Measurements from ENCODE around the gene GALC. TPM values are rescaled to one million over a fixed set of nuclear protein-coding genes. Genes with fewer than 3 reads are reported as not detected.

Gene GALC
- total and polyA plus RNA-seq, 2 donors from 2014 or later, result 13.6 to 29.4 TPM

- H3K27me3 ChIP-seq (ENCODE audit: control insufficient read depth, insufficient read depth, low read length), result no peaks in the 10 kb centered on the region
- no peak overlapping the region for H3K4me3 ChIP-seq (ENCODE audit: low read length in 3 of 3)
- H3K4me1 ChIP-seq (ENCODE audit: control insufficient read depth in 2 of 3, insufficient read depth in 2 of 3, low read depth in 1 of 3, low read length in 3 of 3), result peaks cover 0 to 5% (median 0%) of the 10 kb centered on the region in 3 donors
- TF ChIP-seq CTCF (IDR thresholded peaks at IDR 0.05; ENCODE audit: borderline replicate concordance, extremely low read depth, insufficient read depth), result no peak
- FAIRE-seq, result no peak
- intact Hi-C loops (cut with DNase I), result no loop called here
- no peaks in the 10 kb centered on the region for H3K9me3 ChIP-seq (ENCODE audit: control insufficient read depth in 2 of 3, insufficient read depth in 1 of 3, low read length in 3 of 3)
- H3K36me3 ChIP-seq (ENCODE audit: control insufficient read depth in 2 of 3, insufficient read depth in 3 of 3, low read length in 3 of 3), result no peaks in the 10 kb centered on the region
- H3K27ac ChIP-seq (ENCODE audit: low read depth in 2 of 2, low read length in 2 of 2), result no peak overlapping the region
- no peak for DNase-seq
- H3K9ac ChIP-seq (ENCODE audit: low read length in 3 of 3), result no peak overlapping the region
These were observed 3.6 kb downstream of the GALC start for GRCh38 chr14:87989221-87989955.

- peaks cover 0 to 5% (median 0%) of the 10 kb centered on the region in 3 donors for H3K36me3 ChIP-seq (ENCODE audit: control insufficient read depth in 2 of 3, insufficient read depth in 3 of 3, low read length in 3 of 3)
- intact Hi-C loops (cut with DNase I), result no loop called here
- H3K9me3 ChIP-seq (ENCODE audit: control insufficient read depth in 2 of 3, insufficient read depth in 1 of 3, low read length in 3 of 3), result no peaks in the 10 kb centered on the region
- DNase-seq (no peak), FAIRE-seq (no peak)
- no peak overlapping the region for H3K9ac ChIP-seq (ENCODE audit: low read length in 3 of 3)
- no peaks in the 10 kb centered on the region for H3K4me1 ChIP-seq (ENCODE audit: control insufficient read depth in 2 of 3, insufficient read depth in 2 of 3, low read depth in 1 of 3, low read length in 3 of 3)
- no peak overlapping the region for H3K27ac ChIP-seq (ENCODE audit: low read depth in 2 of 2, low read length in 2 of 2)
- no peak overlapping the region for H3K4me3 ChIP-seq (ENCODE audit: low read length in 3 of 3)
- no peaks in the 10 kb centered on the region for H3K27me3 ChIP-seq (ENCODE audit: control insufficient read depth, insufficient read depth, low read length)
- no peak for TF ChIP-seq CTCF (IDR thresholded peaks at IDR 0.05; ENCODE audit: borderline replicate concordance, extremely low read depth, insufficient read depth)
These were observed 13.3 kb downstream of the GALC start for GRCh38 chr14:87979689-87980088.

GRCh38 chr14:87975636-87976035 is 17.3 kb downstream of the GALC start:
- H3K9ac ChIP-seq (ENCODE audit: low read length in 3 of 3), result no peak overlapping the region
- H3K9me3 ChIP-seq (ENCODE audit: control insufficient read depth in 2 of 3, insufficient read depth in 1 of 3, low read length in 3 of 3), result no peaks in the 10 kb centered on the region
- no peak overlapping the region for H3K27ac ChIP-seq (ENCODE audit: low read depth in 2 of 2, low read length in 2 of 2)
- DNase-seq (no peak), FAIRE-seq (no peak)
- H3K27me3 ChIP-seq (ENCODE audit: control insufficient read depth, insufficient read depth, low read length), result no peaks in the 10 kb centered on the region
- intact Hi-C loops (cut with DNase I), result no loop called here
- TF ChIP-seq CTCF (IDR thresholded peaks at IDR 0.05; ENCODE audit: borderline replicate concordance, extremely low read depth, insufficient read depth), result no peak
- no peaks in the 10 kb centered on the region for H3K4me1 ChIP-seq (ENCODE audit: control insufficient read depth in 2 of 3, insufficient read depth in 2 of 3, low read depth in 1 of 3, low read length in 3 of 3)
- H3K4me3 ChIP-seq (ENCODE audit: low read length in 3 of 3), result no peak overlapping the region
- H3K36me3 ChIP-seq (ENCODE audit: control insufficient read depth in 2 of 3, insufficient read depth in 3 of 3, low read length in 3 of 3), result no peaks in the 10 kb centered on the region

All from kidney (tissue), 14 donors.